SK-N-SH (cell line): ENCODE results near the gene UQCRC1. TPM values are rescaled to one million over a fixed set of nuclear protein-coding genes. Genes with fewer than 3 reads are reported as not detected.

ENCODE experiments used
- CTCF ChIA-PET: fragments of 300-600, 350-600 bp; formaldehyde crosslinking; extraction: SDS; loops from one replicate; lab custom pipeline; 2021; lab: Yijun Ruan, JAX
- POLR2A ChIA-PET: fragments of 350-600 bp; sonication (Branson Sonifier 250); formaldehyde crosslinking; extraction: SDS; loops from one replicate; lab custom pipeline; 2020; ENCODE audit warnings: antibody characterized with exemption, inconsistent platforms; lab: Yijun Ruan, JAX
- DNase-seq: peaks from one replicate; pipeline ENCODE4 v3.0.0; 2012
- H2AFZ ChIP-seq: fragments of 200-600 bp; sonication (generic); 2 replicates; pipeline ENCODE4 v1.8.1; 2016; ENCODE audit warnings: antibody characterized with exemption, mild to moderate bottlenecking, low read depth
- H3F3A ChIP-seq: fragments of 200-600 bp; sonication (generic); replicated peaks from 2 replicates; pipeline ENCODE3; 2016; ENCODE audit warnings: antibody characterized with exemption, mild to moderate bottlenecking; ENCODE audit not compliant: insufficient read depth
- H3K27ac ChIP-seq, 2 experiments: fragments of 200-500 bp in 1 of 2; fragments of 200-600 bp in 1 of 2; sonication (Bioruptor generic) in 1 of 2; sonication (generic), shearing (Covaris generic) in 1 of 2; 2 replicates each; pipeline versions ENCODE4 v1.5.1 to v1.6.1; 2014 to 2016; ENCODE audit warnings: low read depth in 2 of 2, inconsistent platforms in 1 of 2, low read length in 1 of 2, mild to moderate bottlenecking in 1 of 2, mixed read lengths in 1 of 2
- H3K27me3 ChIP-seq: fragments of 200-600 bp; sonication (generic), shearing (Covaris generic); 2 replicates; pipeline ENCODE4 v1.6.1; 2016; ENCODE audit warnings: mixed run types; ENCODE audit not compliant: insufficient read depth
- H3K36me3 ChIP-seq, 2 experiments: fragments of 200-500 bp in 1 of 2; fragments of 200-600 bp in 1 of 2; sonication (Bioruptor generic) in 1 of 2; sonication (generic) in 1 of 2; replicated peaks in 1 of 2; 2 replicates each; pipeline versions ENCODE3 to v1.5.1; 2014 to 2016; ENCODE audit warnings: low read length in 1 of 2, mild to moderate bottlenecking in 1 of 2; ENCODE audit not compliant: insufficient read depth in 2 of 2, control insufficient read depth in 1 of 2
- H3K4me1 ChIP-seq, 2 experiments: fragments of 200-500 bp in 1 of 2; fragments of 200-600 bp in 1 of 2; sonication (Bioruptor generic) in 1 of 2; sonication (generic), shearing (Covaris generic) in 1 of 2; 2 replicates each; pipeline versions ENCODE4 v1.5.1 to v1.6.1; 2014 to 2016; ENCODE audit warnings: low read depth in 1 of 2, low read length in 1 of 2, mixed run types in 1 of 2; ENCODE audit not compliant: insufficient read depth in 2 of 2, control insufficient read depth in 1 of 2
- H3K4me2 ChIP-seq: fragments of 200-600 bp; sonication (generic), shearing (Covaris generic); 2 replicates; pipeline ENCODE4 v1.6.1; 2017; ENCODE audit warnings: mixed run types
- H3K4me3 ChIP-seq, 2 experiments: fragments of 200-500 bp in 1 of 2; fragments of 200-600 bp in 1 of 2; sonication (Bioruptor generic) in 1 of 2; sonication (generic), shearing (Covaris generic) in 1 of 2; 2 replicates each; pipeline versions ENCODE4 v1.5.1 to v1.8.1; 2014 to 2016; ENCODE audit warnings: low read depth in 2 of 2, inconsistent platforms in 1 of 2, low read length in 1 of 2, mild to moderate bottlenecking in 1 of 2, mixed read lengths in 1 of 2, moderate library complexity in 1 of 2
- H3K79me2 ChIP-seq: fragments of 200-600 bp; sonication (generic); 2 replicates; pipeline ENCODE4 v1.8.1; 2017; ENCODE audit warnings: mild to moderate bottlenecking; ENCODE audit not compliant: insufficient read depth
- H3K9ac ChIP-seq: fragments of 200-600 bp; sonication (generic); 2 replicates; pipeline ENCODE4 v1.6.1; 2017; ENCODE audit warnings: mixed run types
- H3K9me2 ChIP-seq: fragments of 200-600 bp; sonication (generic); 2 replicates; pipeline ENCODE4 v1.6.1; 2017; ENCODE audit warnings: mixed run types
- H3K9me3 ChIP-seq: fragments of 200-600 bp; sonication (generic); 2 replicates; pipeline ENCODE4 v1.6.1; 2017; ENCODE audit warnings: mixed run types, mild to moderate bottlenecking, moderate library complexity
- H4K20me1 ChIP-seq: fragments of 200-600 bp; sonication (generic); 2 replicates; pipeline ENCODE4 v1.6.1; 2017; ENCODE audit warnings: mild to moderate bottlenecking, mixed run types; ENCODE audit not compliant: insufficient read depth
- CHD2 ChIP-seq: fragments of 150-350 bp; IDR thresholded peaks from 2 replicates; pipeline ENCODE4 v1.6.1; 2018; ENCODE audit warnings: low read length; ENCODE audit not compliant: partially characterized antibody
- GABPA ChIP-seq: IDR thresholded peaks from 2 replicates; pipeline ENCODE4 v1.4.0; 2012; ENCODE audit warnings: low read depth, mild to moderate bottlenecking
- TCF12 ChIP-seq: IDR thresholded peaks from 2 replicates; pipeline ENCODE4 v1.4.0; 2012
- ZBTB33 ChIP-seq: IDR thresholded peaks from 2 replicates; pipeline ENCODE4 v1.4.0; 2012; ENCODE audit warnings: low read depth, borderline replicate concordance
- WGBS: methylation state at CpG from one replicate; pipeline ENCODE4 v1.1.6; 2017; ENCODE audit warnings: low lambda C conversion rate; 5-methylcytosine and 5-hydroxymethylcytosine counted together
- polyA plus RNA-seq, 3 experiments: library from polyadenylated mRNA; depleted of rRNA; stranded (reverse); fragments of >200 nt; gene quantifications; 2 replicates each; pipeline ENCODE4 v1.2.3, GENCODE V29; 2012
- TF ChIP-seq, protein P1 (sequence below): IDR thresholded peaks from 2 replicates; pipeline ENCODE4 v1.6.1; 2012; ENCODE audit warnings: mild to moderate bottlenecking, low read depth, low read length, moderate library complexity

Gene UQCRC1
- polyA plus RNA-seq, 1 of the 3 experiments (the other 2 are of a cell fraction) = 284 TPM

GRCh38 chr3:48593337-48593736, 16.1 kb downstream of the UQCRC1 start:
- Histone ChIP-seq H3K79me2 (peaks cover 5% of the 10 kb centered on the region; the same call in 1 of the 2 replicates), H3K27ac (no peak overlapping the region), H4K20me1 (no peaks in the 10 kb centered on the region), H3K9me3 (no peaks in the 10 kb centered on the region), H3K4me3 (no peak overlapping the region; a peak in 1 of 4 replicates), H3K36me3 (no peaks in the 10 kb centered on the region), H3K9me2 (no peaks in the 10 kb centered on the region), H3K9ac (no peak overlapping the region), H2AFZ (no peak overlapping the region), H3K27me3 (no peaks in the 10 kb centered on the region), H3F3A (peaks cover 26% of the 10 kb centered on the region), H3K4me2 (0 out of 2 replicates have a peak overlapping the region, but pooled peaks have one; percentile 82), H3K4me1 (peaks cover 18 to 21% of the 10 kb centered on the region in 2 experiments; a peak in 3 of 4 replicates)
- no peak for DNase-seq
- WGBS = 89% methylated on average over 5 of the region's 9 CpGs
- TF ChIP-seq GABPA (no peak), ZBTB33 (no peak)
- POLR2A ChIA-PET = no interaction called here
- CTCF ChIA-PET = interaction anchor here (1.1 kb wide), 1 partner anchor 35 kb away, joined by 4 read pairs; no protein-coding TSS in a partner anchor

- 83% methylated on average over 14 of the region's 21 CpGs for WGBS
- CTCF ChIA-PET = interaction anchor here (1.1 kb wide), 1 partner anchor 35 kb away, joined by 4 read pairs; no protein-coding TSS in a partner anchor
- TF ChIP-seq, protein P1, sequence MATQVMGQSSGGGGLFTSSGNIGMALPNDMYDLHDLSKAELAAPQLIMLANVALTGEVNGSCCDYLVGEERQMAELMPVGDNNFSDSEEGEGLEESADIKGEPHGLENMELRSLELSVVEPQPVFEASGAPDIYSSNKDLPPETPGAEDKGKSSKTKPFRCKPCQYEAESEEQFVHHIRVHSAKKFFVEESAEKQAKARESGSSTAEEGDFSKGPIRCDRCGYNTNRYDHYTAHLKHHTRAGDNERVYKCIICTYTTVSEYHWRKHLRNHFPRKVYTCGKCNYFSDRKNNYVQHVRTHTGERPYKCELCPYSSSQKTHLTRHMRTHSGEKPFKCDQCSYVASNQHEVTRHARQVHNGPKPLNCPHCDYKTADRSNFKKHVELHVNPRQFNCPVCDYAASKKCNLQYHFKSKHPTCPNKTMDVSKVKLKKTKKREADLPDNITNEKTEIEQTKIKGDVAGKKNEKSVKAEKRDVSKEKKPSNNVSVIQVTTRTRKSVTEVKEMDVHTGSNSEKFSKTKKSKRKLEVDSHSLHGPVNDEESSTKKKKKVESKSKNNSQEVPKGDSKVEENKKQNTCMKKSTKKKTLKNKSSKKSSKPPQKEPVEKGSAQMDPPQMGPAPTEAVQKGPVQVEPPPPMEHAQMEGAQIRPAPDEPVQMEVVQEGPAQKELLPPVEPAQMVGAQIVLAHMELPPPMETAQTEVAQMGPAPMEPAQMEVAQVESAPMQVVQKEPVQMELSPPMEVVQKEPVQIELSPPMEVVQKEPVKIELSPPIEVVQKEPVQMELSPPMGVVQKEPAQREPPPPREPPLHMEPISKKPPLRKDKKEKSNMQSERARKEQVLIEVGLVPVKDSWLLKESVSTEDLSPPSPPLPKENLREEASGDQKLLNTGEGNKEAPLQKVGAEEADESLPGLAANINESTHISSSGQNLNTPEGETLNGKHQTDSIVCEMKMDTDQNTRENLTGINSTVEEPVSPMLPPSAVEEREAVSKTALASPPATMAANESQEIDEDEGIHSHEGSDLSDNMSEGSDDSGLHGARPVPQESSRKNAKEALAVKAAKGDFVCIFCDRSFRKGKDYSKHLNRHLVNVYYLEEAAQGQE = peak; percentile 61; the same call in 1 of the 2 replicates
- TF ChIP-seq CHD2 = no peak
- no peak for TF ChIP-seq TCF12
- no peak overlapping the region for H2AFZ ChIP-seq
- no peaks in the 10 kb centered on the region for H4K20me1 ChIP-seq
- no peak overlapping the region for H3K4me3 ChIP-seq
- no peak overlapping the region for H3K4me2 ChIP-seq
- POLR2A ChIA-PET = no interaction called here
- peaks cover 5% of the 10 kb centered on the region; the same call in 1 of the 2 replicates for H3K79me2 ChIP-seq
- peaks cover 19% of the 10 kb centered on the region for H3F3A ChIP-seq
- no peak for DNase-seq
- no peaks in the 10 kb centered on the region for H3K9me2 ChIP-seq
- H3K36me3 ChIP-seq = no peaks in the 10 kb centered on the region
- no peaks in the 10 kb centered on the region for H3K27me3 ChIP-seq
- no peak overlapping the region for H3K9ac ChIP-seq
- no peak overlapping the region for H3K27ac ChIP-seq
- no peaks in the 10 kb centered on the region for H3K9me3 ChIP-seq
- H3K4me1 ChIP-seq = peaks cover 12 to 19% of the 10 kb centered on the region in 2 experiments; a peak in 3 of 4 replicates
These were observed 16.8 kb downstream of the UQCRC1 start for GRCh38 chr3:48592519-48593087.
